ENCODE results near the gene ZNF787. TPM values are rescaled to one million over a fixed set of nuclear protein-coding genes. Genes with fewer than 3 reads are reported as not detected.

The ZNF787 gene
- total RNA-seq, 1 experiment from 2014 or later: 68.6 TPM

DNA sequence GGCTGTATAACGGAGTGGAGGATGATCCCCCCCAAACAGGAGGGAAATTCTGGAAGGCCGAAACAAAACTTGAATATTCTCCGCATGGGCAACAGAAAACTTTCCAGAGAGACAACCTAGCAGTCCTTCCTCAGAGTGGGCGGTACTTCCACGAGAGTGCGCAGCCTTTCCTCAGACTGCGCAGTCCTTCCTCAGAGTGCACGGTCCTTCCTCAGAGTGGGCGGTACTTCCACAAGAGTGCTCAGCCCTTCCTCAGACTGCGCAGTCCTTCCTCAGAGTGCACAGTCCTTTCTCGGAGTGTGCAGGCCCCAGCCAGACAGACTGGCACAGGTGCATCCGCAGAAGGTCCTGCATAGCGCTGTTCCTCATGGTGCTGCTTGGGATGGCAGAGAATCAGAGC lies 42.0 kb upstream of the ZNF787 start:
- H3K27ac Mint-ChIP-seq (ENCODE audit: low read depth, unreplicated experiment): no peak overlapping the region
- H3K27me3 Mint-ChIP-seq (ENCODE audit: insufficient read depth, unreplicated experiment): no peaks in the 10 kb centered on the region
- intact Hi-C loops (cut with micrococcal nuclease): no loop called here
- no peak for DNase-seq (ENCODE audit: unreplicated experiment)
- CTCF ChIA-PET: interaction anchor here (0.6 to 1.4 kb wide), 2 partner anchors 97 to 188 kb away, joined by 3 to 4 read pairs; no protein-coding TSS in a partner anchor
- POLR2A ChIA-PET: no interaction called here
- TF ChIP-seq, protein P1, sequence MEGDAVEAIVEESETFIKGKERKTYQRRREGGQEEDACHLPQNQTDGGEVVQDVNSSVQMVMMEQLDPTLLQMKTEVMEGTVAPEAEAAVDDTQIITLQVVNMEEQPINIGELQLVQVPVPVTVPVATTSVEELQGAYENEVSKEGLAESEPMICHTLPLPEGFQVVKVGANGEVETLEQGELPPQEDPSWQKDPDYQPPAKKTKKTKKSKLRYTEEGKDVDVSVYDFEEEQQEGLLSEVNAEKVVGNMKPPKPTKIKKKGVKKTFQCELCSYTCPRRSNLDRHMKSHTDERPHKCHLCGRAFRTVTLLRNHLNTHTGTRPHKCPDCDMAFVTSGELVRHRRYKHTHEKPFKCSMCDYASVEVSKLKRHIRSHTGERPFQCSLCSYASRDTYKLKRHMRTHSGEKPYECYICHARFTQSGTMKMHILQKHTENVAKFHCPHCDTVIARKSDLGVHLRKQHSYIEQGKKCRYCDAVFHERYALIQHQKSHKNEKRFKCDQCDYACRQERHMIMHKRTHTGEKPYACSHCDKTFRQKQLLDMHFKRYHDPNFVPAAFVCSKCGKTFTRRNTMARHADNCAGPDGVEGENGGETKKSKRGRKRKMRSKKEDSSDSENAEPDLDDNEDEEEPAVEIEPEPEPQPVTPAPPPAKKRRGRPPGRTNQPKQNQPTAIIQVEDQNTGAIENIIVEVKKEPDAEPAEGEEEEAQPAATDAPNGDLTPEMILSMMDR (IDR thresholded peaks at IDR 0.05; ENCODE audit: unreplicated experiment): no peak
- H3K4me3 Mint-ChIP-seq (ENCODE audit: unreplicated experiment): no peak overlapping the region
- no peaks in the 10 kb centered on the region for H3K4me1 Mint-ChIP-seq (ENCODE audit: insufficient read depth, unreplicated experiment)
- peaks cover 6% of the 10 kb centered on the region for H3K36me3 Mint-ChIP-seq (ENCODE audit: insufficient read depth, unreplicated experiment)
- H3K9me3 Mint-ChIP-seq (ENCODE audit: unreplicated experiment): no peaks in the 10 kb centered on the region
- TSS peak; percentile 31 for BruUV-seq (replicated peaks)

DNA sequence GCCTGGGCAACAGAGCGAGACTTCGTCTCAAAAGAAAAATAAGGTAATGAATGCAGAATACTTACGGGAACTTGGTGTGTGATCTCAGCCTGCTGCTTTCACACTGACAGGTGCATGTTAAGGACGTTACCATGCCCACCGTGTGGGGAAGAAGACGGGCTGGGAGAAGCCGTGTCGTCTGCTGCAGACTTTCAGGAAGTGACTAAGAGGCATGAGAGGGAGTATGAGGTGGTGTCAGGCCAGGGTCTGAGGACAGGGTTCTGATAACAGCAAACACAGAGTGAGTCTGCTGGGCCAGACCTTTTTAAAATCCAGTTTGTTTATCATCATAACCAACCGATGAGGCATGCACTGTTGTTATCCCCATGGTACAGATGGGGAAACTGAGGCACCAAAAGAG lies 41.2 kb upstream of the ZNF787 start:
- BruUV-seq (replicated peaks): no TSS peak
- ChIA-PET POLR2A (no interaction called here), CTCF (interaction anchor here (0.6 to 1.4 kb wide), 3 partner anchors 15 to 96 kb away, joined by 3 to 4 read pairs (median 4); no protein-coding TSS in a partner anchor)
- no peak for DNase-seq (ENCODE audit: unreplicated experiment)
- H3K27me3 Mint-ChIP-seq (ENCODE audit: insufficient read depth, unreplicated experiment): no peaks in the 10 kb centered on the region
- no peak overlapping the region for H3K4me3 Mint-ChIP-seq (ENCODE audit: unreplicated experiment)
- H3K4me1 Mint-ChIP-seq (ENCODE audit: insufficient read depth, unreplicated experiment): no peaks in the 10 kb centered on the region
- H3K9me3 Mint-ChIP-seq (ENCODE audit: unreplicated experiment): no peaks in the 10 kb centered on the region
- TF ChIP-seq, protein P1 (IDR thresholded peaks at IDR 0.05; ENCODE audit: unreplicated experiment): no peak
- intact Hi-C loops (cut with micrococcal nuclease): no loop called here
- H3K27ac Mint-ChIP-seq (ENCODE audit: low read depth, unreplicated experiment): no peak overlapping the region
- peaks cover 9% of the 10 kb centered on the region for H3K36me3 Mint-ChIP-seq (ENCODE audit: insufficient read depth, unreplicated experiment)

DNA sequence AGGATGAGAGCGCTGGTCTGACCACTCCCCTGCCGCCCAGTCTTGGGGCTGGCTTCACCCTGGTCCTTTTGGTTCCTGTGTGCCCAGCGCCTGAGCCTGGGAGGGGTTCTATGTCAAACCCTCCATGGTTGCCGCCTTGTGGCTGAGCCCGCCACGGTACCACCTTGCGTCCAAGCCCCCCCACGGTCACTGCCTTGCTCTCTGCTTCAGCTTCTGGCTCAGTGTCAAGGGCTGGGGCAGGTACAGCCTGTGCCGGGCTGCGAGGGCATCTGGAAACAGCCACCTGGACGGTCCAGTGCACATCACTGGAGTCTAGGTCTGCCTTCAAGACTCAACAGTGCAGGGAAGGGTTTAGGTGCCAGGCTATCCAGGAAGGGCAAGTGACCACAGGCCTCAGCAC lies 40.4 kb upstream of the ZNF787 start:
- no peak overlapping the region for H3K4me3 Mint-ChIP-seq (ENCODE audit: unreplicated experiment)
- BruUV-seq (replicated peaks): no TSS peak
- no peaks in the 10 kb centered on the region for H3K27me3 Mint-ChIP-seq (ENCODE audit: insufficient read depth, unreplicated experiment)
- peaks cover 16% of the 10 kb centered on the region for H3K36me3 Mint-ChIP-seq (ENCODE audit: insufficient read depth, unreplicated experiment)
- no peak for DNase-seq (ENCODE audit: unreplicated experiment)
- no peaks in the 10 kb centered on the region for H3K9me3 Mint-ChIP-seq (ENCODE audit: unreplicated experiment)
- no peaks in the 10 kb centered on the region for H3K4me1 Mint-ChIP-seq (ENCODE audit: insufficient read depth, unreplicated experiment)
- TF ChIP-seq, protein P1 (IDR thresholded peaks at IDR 0.05; ENCODE audit: unreplicated experiment): no peak
- CTCF ChIA-PET: interaction anchor here (0.6 to 1.4 kb wide), 5 partner anchors 40 to 848 kb away, joined by 3 to 5 read pairs (median 4); partner anchors contain the start of gene ZNF787
- POLR2A ChIA-PET: no interaction called here
- intact Hi-C loops (cut with micrococcal nuclease): no loop called here
- H3K27ac Mint-ChIP-seq (ENCODE audit: low read depth, unreplicated experiment): no peak overlapping the region

DNA sequence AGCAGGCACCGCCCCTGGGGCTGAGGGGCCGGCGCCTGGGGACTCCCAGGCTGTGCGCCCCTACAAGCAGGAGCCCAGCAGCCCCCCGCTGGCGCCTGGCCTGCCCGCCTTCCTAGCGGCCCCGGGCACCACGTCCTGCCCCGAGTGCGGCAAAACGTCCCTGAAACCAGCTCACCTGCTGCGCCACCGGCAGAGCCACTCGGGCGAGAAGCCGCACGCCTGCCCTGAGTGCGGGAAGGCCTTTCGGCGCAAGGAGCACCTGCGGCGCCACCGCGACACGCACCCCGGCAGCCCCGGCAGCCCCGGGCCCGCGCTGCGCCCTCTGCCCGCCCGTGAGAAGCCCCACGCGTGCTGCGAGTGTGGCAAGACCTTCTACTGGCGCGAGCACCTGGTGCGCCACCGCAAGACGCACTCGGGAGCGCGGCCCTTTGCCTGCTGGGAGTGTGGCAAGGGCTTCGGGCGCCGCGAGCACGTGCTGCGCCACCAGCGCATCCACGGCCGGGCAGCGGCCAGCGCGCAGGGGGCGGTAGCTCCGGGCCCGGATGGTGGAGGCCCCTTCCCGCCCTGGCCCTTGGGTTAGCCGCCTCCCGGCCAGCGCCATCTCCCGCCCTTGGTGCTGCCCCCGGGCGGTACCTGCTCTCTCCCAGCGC lies 38.7 kb upstream of the ZNF787 start:
- POLR2A ChIA-PET: no interaction called here
- H3K27ac Mint-ChIP-seq (ENCODE audit: low read depth, unreplicated experiment): no peak overlapping the region
- H3K27me3 Mint-ChIP-seq (ENCODE audit: insufficient read depth, unreplicated experiment): no peaks in the 10 kb centered on the region
- TF ChIP-seq, protein P1 (IDR thresholded peaks at IDR 0.05; ENCODE audit: unreplicated experiment): no peak
- no peaks in the 10 kb centered on the region for H3K9me3 Mint-ChIP-seq (ENCODE audit: unreplicated experiment)
- CTCF ChIA-PET: no interaction called here
- H3K4me1 Mint-ChIP-seq (ENCODE audit: insufficient read depth, unreplicated experiment): no peaks in the 10 kb centered on the region
- no TSS peak for BruUV-seq (replicated peaks)
- H3K36me3 Mint-ChIP-seq (ENCODE audit: insufficient read depth, unreplicated experiment): peaks cover 17% of the 10 kb centered on the region
- intact Hi-C loops (cut with micrococcal nuclease): no loop called here
- no peak for DNase-seq (ENCODE audit: unreplicated experiment)
- H3K4me3 Mint-ChIP-seq (ENCODE audit: unreplicated experiment): no peak overlapping the region

Measured in MCF 10A (cell line).